OCI-LY1 (cell line): ENCODE results near the gene ATP9B.

Experiments
- H2AFZ ChIP-seq: fragments of 200-600 bp; sonication (generic), shearing (Covaris generic); 2 replicates; pipeline ENCODE4 v1.6.0; 2014; ENCODE audit warnings: antibody characterized with exemption, mild to moderate bottlenecking, low read length
- H3F3A ChIP-seq: fragments of 200-600 bp; sonication (generic), shearing (Covaris generic); 2 replicates; pipeline ENCODE4 v1.6.0; 2014; ENCODE audit warnings: mild to moderate bottlenecking, antibody characterized with exemption, low read length, moderate library complexity; ENCODE audit not compliant: insufficient read depth
- H3K27ac ChIP-seq: fragments of 200-600 bp; sonication (generic); 2 replicates; pipeline ENCODE4 v1.5.1; 2014; ENCODE audit warnings: low read length, mixed run types, mild to moderate bottlenecking, low read depth; ENCODE audit not compliant: poor library complexity, severe bottlenecking
- H3K27me3 ChIP-seq: fragments of 200-600 bp; sonication (generic); 2 replicates; pipeline ENCODE4 v1.6.0; 2014; ENCODE audit warnings: antibody characterized with exemption, mild to moderate bottlenecking, low read length, moderate library complexity; ENCODE audit not compliant: insufficient read depth
- H3K36me3 ChIP-seq: fragments of 200-600 bp; sonication (generic); 2 replicates; pipeline ENCODE4 v1.6.1; 2014; ENCODE audit warnings: mild to moderate bottlenecking, antibody characterized with exemption, low read length, moderate library complexity, mixed read lengths; ENCODE audit not compliant: insufficient read depth
- H3K4me1 ChIP-seq: fragments of 200-600 bp; sonication (generic); 2 replicates; pipeline ENCODE4 v1.5.1; 2014; ENCODE audit warnings: mild to moderate bottlenecking, low read length, moderate library complexity; ENCODE audit not compliant: insufficient read depth, severe bottlenecking
- H3K4me2 ChIP-seq: fragments of 200-600 bp; sonication (generic), shearing (Covaris generic); 2 replicates; pipeline ENCODE4 v1.6.1; 2014; ENCODE audit warnings: low read length
- H3K4me3 ChIP-seq: fragments of 200-600 bp; sonication (generic); 2 replicates; pipeline ENCODE4 v1.5.1; 2014; ENCODE audit warnings: low read length, low read depth, mild to moderate bottlenecking, mixed read lengths; ENCODE audit not compliant: poor library complexity, severe bottlenecking
- H3K79me2 ChIP-seq: fragments of 200-600 bp; shearing (Covaris generic); 2 replicates; pipeline ENCODE4 v1.6.1; 2016; ENCODE audit warnings: mixed run types, low read length, mixed read lengths; ENCODE audit not compliant: insufficient read depth
- H3K9ac ChIP-seq: fragments of 200-600 bp; sonication (generic), shearing (Covaris generic); 2 replicates; pipeline ENCODE4 v1.6.1; 2014; ENCODE audit warnings: mild to moderate bottlenecking, low read length, mixed read lengths
- H3K9me2 ChIP-seq: fragments of 200-600 bp; sonication (generic), shearing (Covaris generic); 2 replicates; pipeline ENCODE4 v1.6.1; 2014; ENCODE audit warnings: low read depth, mild to moderate bottlenecking, low read length, mixed read lengths
- H3K9me3 ChIP-seq: fragments of 200-600 bp; shearing (Covaris generic); 2 replicates; pipeline ENCODE4 v1.6.1; 2014; ENCODE audit warnings: low read length, mixed read lengths
- H4K20me1 ChIP-seq: fragments of 200-600 bp; sonication (generic), shearing (Covaris generic); 2 replicates; pipeline ENCODE4 v1.6.0; 2016; ENCODE audit warnings: mild to moderate bottlenecking, low read length; ENCODE audit not compliant: insufficient read depth
- EZH2 ChIP-seq: fragments of 200-600 bp; sonication (generic), shearing (Covaris generic); IDR thresholded peaks from 2 replicates; pipeline ENCODE4 v1.8.0; 2017; ENCODE audit warnings: borderline replicate concordance, mixed run types, mild to moderate bottlenecking, antibody characterized with exemption, low read length, moderate library complexity, mixed read lengths
- TF ChIP-seq, protein P1 (sequence below): fragments of 200-600 bp; sonication (generic), shearing (Covaris generic); IDR thresholded peaks from 2 replicates; pipeline ENCODE4 v1.5.1; 2017; ENCODE audit warnings: mild to moderate bottlenecking, antibody characterized with exemption, low read length, moderate library complexity, mixed read lengths

ATP9B gene

DNA sequence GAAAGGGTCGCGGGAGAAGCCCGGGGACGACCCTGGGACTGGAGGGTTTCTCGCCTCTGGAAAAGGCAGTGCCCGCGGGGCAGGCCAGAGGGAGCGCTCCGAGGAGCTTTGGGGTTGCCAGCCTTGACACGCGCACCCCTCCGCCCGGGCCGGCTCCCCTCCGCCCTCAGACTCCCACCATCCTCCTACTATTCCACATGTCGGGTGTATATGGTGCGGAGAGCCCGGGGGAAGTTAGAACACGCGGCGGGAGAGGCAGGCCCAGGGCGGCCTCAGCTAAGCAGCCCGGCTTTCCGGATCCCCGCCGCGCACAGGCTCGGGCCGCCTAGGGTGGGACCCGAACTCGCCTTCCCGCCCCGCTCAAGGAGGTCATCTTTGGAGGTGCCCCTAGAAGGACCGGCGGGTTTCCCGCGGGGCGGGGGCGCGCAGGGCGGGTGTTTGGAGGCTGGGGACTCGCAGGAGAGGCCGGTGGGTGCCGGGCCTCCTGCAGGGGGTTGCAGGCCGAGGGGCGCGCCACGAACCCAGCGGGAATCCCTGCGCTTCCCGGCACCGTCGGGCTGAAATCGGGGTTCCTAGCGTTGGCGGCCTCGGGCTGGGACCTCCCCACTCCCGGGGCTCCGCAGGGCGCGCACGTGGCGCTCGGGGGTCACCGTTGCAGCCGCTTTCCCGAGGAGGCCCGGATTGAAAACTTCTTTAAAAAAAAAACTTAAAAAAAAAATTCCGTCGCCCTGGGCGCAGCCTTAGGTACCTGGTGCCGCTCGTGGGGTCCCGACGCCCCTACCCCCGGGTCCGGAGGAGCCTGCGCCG is 330.3 kb downstream of the ATP9B start:
- Histone ChIP-seq H3K4me1 (peaks cover 53% of the 10 kb centered on the region), H3K36me3 (peaks cover 41% of the 10 kb centered on the region), H3F3A (0 out of 2 replicates have a peak, but pooled peaks cover 4% of the 10 kb centered on the region), H4K20me1 (no peaks in the 10 kb centered on the region), H3K4me3 (peak overlapping the region; percentile 89), H3K9me3 (no peaks in the 10 kb centered on the region), H2AFZ (no peak overlapping the region), H3K27me3 (no peaks in the 10 kb centered on the region), H3K9ac (peak overlapping the region; percentile 94), H3K4me2 (peak overlapping the region; percentile 87), H3K79me2 (peaks cover 64% of the 10 kb centered on the region), H3K9me2 (no peaks in the 10 kb centered on the region), H3K27ac (peak overlapping the region; percentile 94)
- TF ChIP-seq, protein P1, sequence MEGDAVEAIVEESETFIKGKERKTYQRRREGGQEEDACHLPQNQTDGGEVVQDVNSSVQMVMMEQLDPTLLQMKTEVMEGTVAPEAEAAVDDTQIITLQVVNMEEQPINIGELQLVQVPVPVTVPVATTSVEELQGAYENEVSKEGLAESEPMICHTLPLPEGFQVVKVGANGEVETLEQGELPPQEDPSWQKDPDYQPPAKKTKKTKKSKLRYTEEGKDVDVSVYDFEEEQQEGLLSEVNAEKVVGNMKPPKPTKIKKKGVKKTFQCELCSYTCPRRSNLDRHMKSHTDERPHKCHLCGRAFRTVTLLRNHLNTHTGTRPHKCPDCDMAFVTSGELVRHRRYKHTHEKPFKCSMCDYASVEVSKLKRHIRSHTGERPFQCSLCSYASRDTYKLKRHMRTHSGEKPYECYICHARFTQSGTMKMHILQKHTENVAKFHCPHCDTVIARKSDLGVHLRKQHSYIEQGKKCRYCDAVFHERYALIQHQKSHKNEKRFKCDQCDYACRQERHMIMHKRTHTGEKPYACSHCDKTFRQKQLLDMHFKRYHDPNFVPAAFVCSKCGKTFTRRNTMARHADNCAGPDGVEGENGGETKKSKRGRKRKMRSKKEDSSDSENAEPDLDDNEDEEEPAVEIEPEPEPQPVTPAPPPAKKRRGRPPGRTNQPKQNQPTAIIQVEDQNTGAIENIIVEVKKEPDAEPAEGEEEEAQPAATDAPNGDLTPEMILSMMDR = no peak
- no peak for TF ChIP-seq EZH2

- H3K4me2 ChIP-seq = peak overlapping the region; percentile 87
- H3F3A ChIP-seq = 0 out of 2 replicates have a peak, but pooled peaks cover 4% of the 10 kb centered on the region
- no peaks in the 10 kb centered on the region for H3K27me3 ChIP-seq
- no peak overlapping the region for H2AFZ ChIP-seq
- H3K27ac ChIP-seq = peak overlapping the region; percentile 94
- H3K9me3 ChIP-seq = no peaks in the 10 kb centered on the region
- peaks cover 53% of the 10 kb centered on the region for H3K4me1 ChIP-seq
- peaks cover 70% of the 10 kb centered on the region for H3K79me2 ChIP-seq
- peaks cover 41% of the 10 kb centered on the region for H3K36me3 ChIP-seq
- TF ChIP-seq, protein P1 = no peak
- H4K20me1 ChIP-seq = no peaks in the 10 kb centered on the region
- H3K4me3 ChIP-seq = peak overlapping the region; percentile 89
- H3K9me2 ChIP-seq = no peaks in the 10 kb centered on the region
- peak overlapping the region; percentile 94 for H3K9ac ChIP-seq
These were observed 330.9 kb downstream of the ATP9B start for GRCh38 chr18:79400091-79400590.

- peaks cover 77% of the 10 kb centered on the region for H3K79me2 ChIP-seq
- no peaks in the 10 kb centered on the region for H3K27me3 ChIP-seq
- H3K9ac ChIP-seq = peak overlapping the region; percentile 81
- TF ChIP-seq, protein P1 = no peak
- TF ChIP-seq EZH2 = no peak
- no peaks in the 10 kb centered on the region for H4K20me1 ChIP-seq
- peak overlapping the region; percentile 89 for H3K4me3 ChIP-seq
- no peak overlapping the region for H2AFZ ChIP-seq
- peaks cover 59% of the 10 kb centered on the region for H3K4me1 ChIP-seq
- H3K9me2 ChIP-seq = no peaks in the 10 kb centered on the region
- H3F3A ChIP-seq = 0 out of 2 replicates have a peak, but pooled peaks cover 4% of the 10 kb centered on the region
- H3K36me3 ChIP-seq = peaks cover 41% of the 10 kb centered on the region
- H3K9me3 ChIP-seq = no peaks in the 10 kb centered on the region
- H3K4me2 ChIP-seq = peak overlapping the region; percentile 91
- peak overlapping the region; percentile 95 for H3K27ac ChIP-seq
These were observed 331.6 kb downstream of the ATP9B start for GRCh38 chr18:79400591-79401381.
